Activated effector memory CD4-positive, alpha-beta T cell treated with anti-CD3 and anti-CD28 coated beads, Interleukin-2, amount 50 U/mL, for 16 hours (primary cell): ENCODE data around the gene ADPRH.
A peak's percentile ranks its signal among the peaks of the same experiment; 100 is the strongest.
"Not testable (repeated sequence)": the region's sequence is repeated elsewhere in the genome, so short reads cannot be mapped to it uniquely, and the experiment has no call there.

Experiments used
- DNase-seq: peaks from one replicate; pipeline ENCODE4 v3.0.0-alpha.2; 2020

ADPRH gene

GRCh38 chr3:119579366-119580066, at the start of gene ADPRH:
ADPRH (plus strand) TSS chr3:119579492; CDS start chr3:119582170, 2,678 bp downstream.
- peak; percentile 85 for DNase-seq

DNA sequence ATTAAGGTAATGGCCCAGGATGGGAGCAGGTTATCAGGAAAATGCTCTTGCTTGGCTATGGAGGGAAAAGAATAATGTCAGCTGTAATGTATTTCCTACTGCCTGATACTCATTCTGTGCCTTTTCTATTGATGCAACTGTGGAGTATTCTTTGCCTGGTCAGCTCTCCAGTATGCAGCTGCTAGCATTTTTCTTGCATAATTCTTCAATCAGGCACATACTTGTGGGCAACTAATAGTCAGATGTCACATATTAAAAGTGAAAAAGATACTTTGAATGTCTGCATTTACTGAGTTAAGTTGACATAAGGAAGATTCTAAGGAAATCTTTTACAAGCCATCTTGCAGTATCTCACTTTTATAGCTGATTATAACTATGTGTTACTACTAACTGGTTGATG, 49.4 kb upstream of the ADPRH start:
- DNase-seq = no peak

DNA sequence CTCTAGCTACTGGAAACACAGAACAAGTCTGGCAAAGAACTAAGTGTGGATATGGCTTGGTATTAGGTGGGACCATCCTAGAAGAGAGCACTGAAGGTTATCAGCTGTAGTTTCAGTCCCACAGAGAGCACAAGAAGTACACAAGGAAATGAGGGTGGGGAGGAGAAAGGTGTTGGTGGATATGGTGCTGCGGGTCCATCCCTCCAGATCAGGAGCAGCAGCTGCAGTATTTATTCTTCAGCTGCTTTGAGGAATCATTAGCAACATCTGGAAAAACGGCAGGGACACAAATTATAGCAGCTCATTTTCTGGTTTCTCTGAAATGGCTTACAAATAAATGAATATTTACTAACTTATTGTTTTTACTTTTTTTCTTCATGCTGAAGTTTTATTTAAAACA, 48.8 kb upstream of the ADPRH start:
- no peak for DNase-seq

DNA sequence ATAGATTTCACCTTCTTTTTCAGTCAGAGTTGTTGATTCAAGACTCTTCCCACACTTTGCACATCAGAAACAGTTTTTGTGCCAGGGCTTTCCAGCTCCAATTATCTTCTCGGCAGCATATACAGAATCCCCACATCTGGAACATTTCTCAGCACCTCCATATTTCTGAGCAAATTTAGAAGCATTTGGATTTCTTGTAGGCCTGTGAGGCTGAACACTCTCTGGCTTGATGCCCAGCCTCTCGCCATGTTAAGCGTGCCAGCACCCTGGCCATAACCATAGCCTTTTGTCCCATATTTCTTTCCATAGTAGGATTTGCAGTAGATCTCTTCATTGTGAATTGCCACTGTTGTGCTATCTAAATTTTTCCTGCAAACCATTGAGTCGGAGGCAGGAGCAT, 48.1 kb upstream of the ADPRH start:
- no peak for DNase-seq

- DNase-seq = no peak
Measured at GRCh38 chr3:119534296-119534695, 45.0 kb upstream of the ADPRH start.

GRCh38 chr3:119536757-119537156, 42.5 kb upstream of the ADPRH start:
- no peak for DNase-seq

- DNase-seq = no peak
Measured at GRCh38 chr3:119538772-119539171, 40.5 kb upstream of the ADPRH start.

- no peak for DNase-seq
Measured at GRCh38 chr3:119541547-119541946, 37.7 kb upstream of the ADPRH start.

- DNase-seq = no peak
Measured at GRCh38 chr3:119542168-119542767, 37.0 kb upstream of the ADPRH start.

- no peak for DNase-seq
Measured at GRCh38 chr3:119543147-119543546, 36.1 kb upstream of the ADPRH start.

DNA sequence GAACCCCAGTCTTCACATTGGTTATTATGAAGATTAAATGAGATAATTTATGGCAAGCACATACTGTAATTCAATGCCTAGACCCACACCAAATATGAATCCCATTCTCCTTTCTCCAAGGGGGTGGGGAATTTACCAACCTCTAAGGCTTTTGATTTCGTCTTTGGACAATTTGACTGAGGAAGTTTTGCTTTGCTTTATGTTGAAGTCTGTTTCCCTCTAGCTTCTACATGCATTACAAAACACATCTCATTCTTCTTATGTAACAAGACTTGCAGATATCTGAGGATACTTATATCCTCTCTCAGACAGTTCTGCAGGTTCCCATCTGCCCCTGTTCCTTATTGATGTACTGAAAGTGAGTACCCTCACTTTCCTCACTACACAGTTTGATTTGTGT, 32.1 kb upstream of the ADPRH start:
- DNase-seq = no peak

GRCh38 chr3:119548341-119548740, 31.0 kb upstream of the ADPRH start:
- no peak for DNase-seq

DNA sequence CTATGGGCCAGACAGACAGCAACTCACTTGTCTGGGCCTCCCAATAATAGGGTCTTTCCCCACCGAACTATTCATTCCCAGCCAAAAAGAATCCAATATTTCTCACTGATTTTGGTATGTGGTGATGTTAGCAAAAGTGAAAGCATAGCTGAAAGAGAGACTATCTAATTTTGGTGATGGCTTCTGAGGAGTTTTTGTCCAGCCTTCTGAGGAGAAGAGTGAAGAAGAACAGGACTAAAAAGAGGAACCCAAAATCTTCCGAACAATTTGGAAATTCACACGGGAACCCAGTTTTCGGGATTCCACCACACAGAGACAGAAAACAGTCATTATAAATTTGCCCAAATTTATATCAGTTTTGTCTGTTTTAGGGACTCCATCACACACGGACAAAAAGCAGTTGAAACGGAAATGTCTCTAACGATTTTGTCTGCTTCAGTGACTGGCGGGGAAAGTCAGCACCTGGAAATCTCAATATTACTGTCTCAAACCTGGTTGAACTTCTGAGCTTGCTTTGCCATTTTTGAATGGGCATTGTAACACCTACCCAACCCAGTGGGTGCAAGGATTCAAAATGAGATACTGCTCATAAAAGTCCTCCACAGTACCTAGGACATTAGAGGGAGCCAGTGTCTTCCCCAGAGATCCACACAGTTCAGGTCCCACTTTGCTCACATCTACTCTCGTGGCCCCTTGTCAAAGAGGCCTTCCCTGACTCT, 28.9 kb upstream of the ADPRH start:
- DNase-seq = no peak

GRCh38 chr3:119551598-119551997, 27.7 kb upstream of the ADPRH start:
- DNase-seq = no peak

DNA sequence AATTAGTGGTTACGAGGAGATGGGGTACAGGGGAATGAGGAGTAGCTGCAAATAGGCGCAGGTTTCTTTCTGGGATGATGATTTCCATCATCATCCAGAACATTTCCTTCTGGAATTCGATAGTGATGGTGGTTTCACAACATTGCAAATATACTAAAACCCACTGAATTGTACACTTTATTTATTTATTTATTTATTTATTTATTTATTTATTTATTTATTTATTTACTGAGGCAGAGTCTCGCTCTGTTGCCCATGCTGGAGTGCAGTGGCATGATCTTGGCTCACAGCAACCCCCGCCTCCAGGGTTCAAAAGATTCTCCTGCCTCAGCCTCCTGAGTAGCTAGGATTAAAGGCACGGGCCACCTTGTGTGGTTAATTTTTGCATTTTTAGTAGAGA, 26.4 kb upstream of the ADPRH start:
- not testable (repeated sequence) for DNase-seq

GRCh38 chr3:119553823-119554415, 25.4 kb upstream of the ADPRH start:
- DNase-seq = no peak

DNA sequence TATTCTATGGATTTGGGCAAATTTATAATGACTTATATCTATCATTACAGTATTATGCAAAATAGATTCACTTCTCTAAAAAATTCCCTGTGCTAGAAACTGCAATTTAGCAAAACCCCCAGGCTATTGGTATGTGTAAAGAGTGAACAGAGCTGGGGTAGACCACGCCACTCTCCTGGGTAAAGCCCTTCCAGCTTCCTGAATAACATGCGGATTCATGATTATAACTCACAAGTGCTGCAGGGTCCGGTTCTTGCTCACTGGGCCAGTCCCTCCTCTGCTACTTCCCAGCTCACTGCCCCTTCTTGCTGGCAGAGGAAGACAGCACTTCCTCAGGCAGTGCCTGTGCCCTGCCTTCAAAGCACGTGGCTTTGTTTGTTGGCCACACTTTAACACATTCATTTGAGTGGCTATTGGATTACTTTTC, 24.0 kb upstream of the ADPRH start:
- no peak for DNase-seq

GRCh38 chr3:119555929-119556328, 23.4 kb upstream of the ADPRH start:
- no peak for DNase-seq

DNA sequence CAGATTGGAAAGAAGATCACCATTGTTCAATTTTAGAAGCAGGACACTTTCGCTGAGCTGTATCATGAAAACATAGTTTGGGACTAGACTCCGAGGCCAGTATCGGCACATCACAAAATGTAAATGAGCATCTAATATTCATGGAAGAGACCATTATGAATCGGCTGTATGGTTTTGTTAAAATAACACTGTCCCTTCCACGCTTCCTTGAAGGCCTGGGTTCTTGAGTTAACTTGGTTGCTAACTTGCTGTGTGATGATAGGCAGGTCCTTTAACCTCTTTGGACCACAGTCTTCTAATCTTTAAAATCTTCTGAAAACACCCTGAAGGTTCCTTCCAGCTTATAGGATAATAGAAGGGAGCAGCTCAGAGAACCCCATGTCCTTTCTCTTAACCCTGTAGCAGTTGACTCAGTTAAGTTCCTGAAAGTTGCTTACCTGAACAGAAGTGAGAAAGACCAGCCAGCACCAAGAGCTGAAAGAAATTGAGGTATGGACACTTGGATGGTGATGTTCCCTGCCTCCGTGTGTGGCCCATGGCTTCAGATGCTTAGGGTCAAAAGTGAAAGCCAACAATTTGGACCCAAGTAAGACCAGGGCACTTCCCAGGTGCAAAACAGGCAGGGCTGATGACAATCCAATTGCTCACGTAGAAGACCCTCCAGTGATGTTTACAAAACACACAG, 22.0 kb upstream of the ADPRH start:
- no peak for DNase-seq

GRCh38 chr3:119557877-119558269, 21.4 kb upstream of the ADPRH start:
- DNase-seq = no peak

GRCh38 chr3:119558626-119559317, 20.5 kb upstream of the ADPRH start:
- no peak for DNase-seq

- DNase-seq = peak; percentile 85
Measured at GRCh38 chr3:119559441-119559963, 19.8 kb upstream of the ADPRH start, which contains the start of gene CD80. CD80 (minus strand) TSS chr3:119559614; CDS start chr3:119557728, 1,886 bp downstream.
